Pancreas (tissue), 10 donors: ENCODE measurements around the gene COL4A1. TPM values are rescaled to one million over a fixed set of nuclear protein-coding genes. Genes with fewer than 3 reads are reported as not detected.
A peak's percentile ranks its signal among the peaks of the same experiment; 100 is the strongest.

ENCODE experiments used
- ATAC-seq, 4 donors: fragments of 200-7000 bp; cut with Tn5 transposase; one replicate each; pipeline versions ENCODE4 v1.8.0 to v1.9.1; 2020; ENCODE audit warnings: mild to moderate bottlenecking in 4 of 4, moderate library complexity in 4 of 4
- DNase-seq, 6 donors: peaks; one replicate each; pipeline ENCODE4 v3.0.0-alpha.2; 2020
- FAIRE-seq: peaks from 2 replicates; lab custom pipeline; 2012; peaks lifted over from hg19 to GRCh38; lab: Jason Lieb, UNC
- H3K27ac ChIP-seq, 4 donors: fragments of 200-600 bp; sonication (generic); 1 replicate in 3 of 4; 2 replicates in 1 of 4; pipeline versions ENCODE4 v1.5.0 to v1.8.0; 2020
- H3K27me3 ChIP-seq, 4 donors: fragments of 200-600 bp; one replicate each; pipeline ENCODE4 v1.8.0; 2021
- H3K36me3 ChIP-seq, 3 donors: fragments of 200-600 bp; sonication (generic) in 1 of 3; one replicate each; pipeline versions ENCODE4 v1.5.0 to v1.8.0; 2020 to 2021
- H3K4me1 ChIP-seq, 3 donors: fragments of 200-600 bp; one replicate each; pipeline ENCODE4 v1.8.0; 2021
- H3K4me3 ChIP-seq, 4 donors: fragments of 200-600 bp; sonication (generic) in 2 of 4; one replicate each; pipeline versions ENCODE4 v1.5.0 to v1.8.0; 2020 to 2021
- H3K9me3 ChIP-seq, 4 donors: fragments of 200-600 bp; one replicate each; pipeline ENCODE4 v1.8.0; 2021
- CTCF ChIP-seq, 4 donors: fragments of 200-600 bp; sonication (generic) in 3 of 4; IDR thresholded peaks; one replicate each; pipeline versions ENCODE4 v1.5.0 to v1.8.0; 2021; ENCODE audit warnings: antibody characterized with exemption in 4 of 4
- WGBS, 2 donors: extraction: QIAGEN DNeasy Blood & Tissue Kit; methylation state at CpG; one replicate each; pipeline ENCODE4 v1.1.7; 2013; 5-methylcytosine and 5-hydroxymethylcytosine counted together
- intact Hi-C, 3 donors: fragments of 100-400 bp; cut with DNase I; formaldehyde crosslinking; loops; one replicate each; pipeline versions ENCODE4 v1.11.1 to v1.14.2; 2022
- polyA plus RNA-seq, 2 donors: library from polyadenylated mRNA; stranded (reverse); fragments of 200-250 nt; gene quantifications; one replicate each; pipeline ENCODE4 v1.2.3, GENCODE V29; 2013
- total RNA-seq, 6 donors: library from RNA; stranded (reverse); fragmentation: NEBNext Ultra II Directional in 4 of 6; extraction: Animal tissue kit (Norgen Biotek cat#: 25700) in 4 of 6; gene quantifications; one replicate each; pipeline versions ENCODE4 v1.2.1 to v1.2.4, GENCODE V29; 2021 to 2023
- donor health status: healthy with polysubstance abuse.
- donor health status: DM: no; HTN: no; CAD: no; lungs with moderate emphysema.
- donor health status: DM: no; HTN: no; CAD: no.
- donor health status: control.
- donor health status: control.
- donor health status: Bipolar disorder and iron deficiency.
- donor health status: DM: yes; HTN: yes; CAD: no.
- donor health status: DM: no; HTN: no; CAD: no.
- donor health status: DM: no; HTN: no; CAD: no.
- donor health status: DM: yes; HTN: yes; CAD: no.

Gene COL4A1
- total and polyA plus RNA-seq, 8 donors: 20.7 to 167 (median 35.6) TPM

GRCh38 chr13:110278859-110279258, 28.1 kb downstream of the COL4A1 start:
- intact Hi-C loops: no loop called here
- Histone ChIP-seq H3K9me3 (no peaks in the 10 kb centered on the region), H3K27me3 (no peaks in the 10 kb centered on the region), H3K36me3 (no peaks in the 10 kb centered on the region), H3K4me3 (no peak overlapping the region), H3K4me1 (no peaks in the 10 kb centered on the region), H3K27ac (no peak overlapping the region)
- TF ChIP-seq CTCF (IDR thresholded peaks at IDR 0.05): no peak
- FAIRE-seq: no peak
- ATAC-seq: no peak
- DNase-seq: no peak
- WGBS, 2 donors: 78 to 84% methylated on average over 7 of the region's 7 CpGs

GRCh38 chr13:110277357-110277975, 29.5 kb downstream of the COL4A1 start:
- no peak for TF ChIP-seq CTCF (IDR thresholded peaks at IDR 0.05)
- Histone ChIP-seq H3K9me3 (no peaks in the 10 kb centered on the region), H3K4me3 (no peak overlapping the region), H3K27ac (no peak overlapping the region), H3K4me1 (no peaks in the 10 kb centered on the region), H3K36me3 (no peaks in the 10 kb centered on the region), H3K27me3 (no peaks in the 10 kb centered on the region)
- DNase-seq: no peak
- no peak for ATAC-seq
- no peak for FAIRE-seq
- WGBS, 2 donors: 59 to 73% methylated on average over 5 of the region's 5 CpGs
- intact Hi-C loops: no loop called here

- no peaks in the 10 kb centered on the region for H3K36me3 ChIP-seq
- no peaks in the 10 kb centered on the region for H3K9me3 ChIP-seq
- no peak overlapping the region for H3K27ac ChIP-seq
- no peak overlapping the region for H3K4me3 ChIP-seq
- no peaks in the 10 kb centered on the region for H3K4me1 ChIP-seq
- no peak for FAIRE-seq
- TF ChIP-seq CTCF (IDR thresholded peaks at IDR 0.05): no peak
- no peak for ATAC-seq
- no peaks in the 10 kb centered on the region for H3K27me3 ChIP-seq
- WGBS, 2 donors: 85 to 90% methylated on average over 5 of the region's 5 CpGs
- DNase-seq: no peak
- intact Hi-C loops: no loop called here
Observed at GRCh38 chr13:110276553-110276950, 30.4 kb downstream of the COL4A1 start.

GRCh38 chr13:110275931-110276552, 30.9 kb downstream of the COL4A1 start:
- H3K4me3 ChIP-seq: no peak overlapping the region
- no peaks in the 10 kb centered on the region for H3K36me3 ChIP-seq
- no peaks in the 10 kb centered on the region for H3K9me3 ChIP-seq
- ATAC-seq (no peak), DNase-seq (no peak), FAIRE-seq (no peak)
- 68 to 73% methylated on average over 16 of the region's 16 CpGs for WGBS, 2 donors
- H3K27me3 ChIP-seq: no peaks in the 10 kb centered on the region
- no peak for TF ChIP-seq CTCF (IDR thresholded peaks at IDR 0.05)
- H3K4me1 ChIP-seq: no peaks in the 10 kb centered on the region
- intact Hi-C loops: no loop called here
- H3K27ac ChIP-seq: no peak overlapping the region

GRCh38 chr13:110274687-110275086, 32.3 kb downstream of the COL4A1 start:
- peak in 1 of 4 donors; percentile 38 for ATAC-seq
- Histone ChIP-seq H3K4me3 (no peak overlapping the region), H3K36me3 (no peaks in the 10 kb centered on the region), H3K27ac (no peak overlapping the region), H3K4me1 (no peaks in the 10 kb centered on the region), H3K9me3 (no peaks in the 10 kb centered on the region), H3K27me3 (no peaks in the 10 kb centered on the region)
- no peak for DNase-seq
- no peak for FAIRE-seq
- intact Hi-C loops: no loop called here
- 82 to 90% methylated on average over 5 of the region's 5 CpGs for WGBS, 2 donors
- TF ChIP-seq CTCF (IDR thresholded peaks at IDR 0.05): no peak
